ENCODE results near the gene DDRGK1.
A peak's percentile ranks its signal among the peaks of the same experiment; 100 is the strongest.

DDRGK1 gene

DNA sequence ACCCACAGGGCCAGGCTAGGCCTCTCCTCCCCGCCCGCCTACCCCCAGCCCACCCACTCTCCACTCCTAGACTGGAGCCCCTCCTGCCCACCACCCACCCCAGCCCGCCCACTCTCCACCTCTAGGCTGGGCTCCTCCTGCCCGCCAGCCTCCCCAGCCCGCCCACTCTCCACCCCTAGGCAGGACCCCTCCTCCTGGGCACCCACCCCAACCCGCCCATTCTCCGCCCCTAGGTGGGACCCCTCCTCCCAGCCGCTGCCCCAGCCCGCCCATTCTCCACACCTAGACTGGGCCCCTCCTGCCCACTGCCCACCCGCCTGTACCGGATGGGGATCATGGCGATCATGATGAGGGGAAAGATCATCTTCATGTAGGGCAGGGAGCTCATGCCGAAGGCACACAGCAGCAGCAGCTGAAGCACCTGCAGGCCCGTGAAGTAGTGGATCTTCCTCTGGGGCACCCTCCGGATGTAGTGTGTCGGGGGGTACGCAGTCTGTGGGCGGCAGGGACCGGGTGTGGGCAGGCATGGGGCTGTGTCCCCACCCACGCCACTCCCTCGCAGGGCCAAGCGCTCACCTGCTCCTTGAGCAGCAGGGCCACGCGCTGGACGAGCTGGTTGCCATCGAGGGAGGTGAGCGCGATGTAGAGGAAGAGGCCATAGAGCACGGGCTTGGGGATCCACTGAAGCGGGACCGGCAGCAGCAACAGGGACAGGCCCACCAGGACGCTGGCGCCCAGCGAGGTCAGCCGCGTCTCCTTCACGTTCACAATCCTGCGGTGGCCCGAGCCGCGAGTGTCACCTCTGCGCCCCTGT lies 23.7 kb upstream of the DDRGK1 start:
- Mint-ChIP-seq H3K9me3 (no peaks in the 10 kb centered on the region), H3K4me3 (no peak overlapping the region), H3K4me1 (peaks cover 14% of the 10 kb centered on the region), H3K27me3 (ENCODE audit: low read depth) (peaks cover 5% of the 10 kb centered on the region), H3K27ac (no peak overlapping the region), H3K36me3 (ENCODE audit: low read depth) (no peaks in the 10 kb centered on the region)
- TF ChIP-seq, protein P1, sequence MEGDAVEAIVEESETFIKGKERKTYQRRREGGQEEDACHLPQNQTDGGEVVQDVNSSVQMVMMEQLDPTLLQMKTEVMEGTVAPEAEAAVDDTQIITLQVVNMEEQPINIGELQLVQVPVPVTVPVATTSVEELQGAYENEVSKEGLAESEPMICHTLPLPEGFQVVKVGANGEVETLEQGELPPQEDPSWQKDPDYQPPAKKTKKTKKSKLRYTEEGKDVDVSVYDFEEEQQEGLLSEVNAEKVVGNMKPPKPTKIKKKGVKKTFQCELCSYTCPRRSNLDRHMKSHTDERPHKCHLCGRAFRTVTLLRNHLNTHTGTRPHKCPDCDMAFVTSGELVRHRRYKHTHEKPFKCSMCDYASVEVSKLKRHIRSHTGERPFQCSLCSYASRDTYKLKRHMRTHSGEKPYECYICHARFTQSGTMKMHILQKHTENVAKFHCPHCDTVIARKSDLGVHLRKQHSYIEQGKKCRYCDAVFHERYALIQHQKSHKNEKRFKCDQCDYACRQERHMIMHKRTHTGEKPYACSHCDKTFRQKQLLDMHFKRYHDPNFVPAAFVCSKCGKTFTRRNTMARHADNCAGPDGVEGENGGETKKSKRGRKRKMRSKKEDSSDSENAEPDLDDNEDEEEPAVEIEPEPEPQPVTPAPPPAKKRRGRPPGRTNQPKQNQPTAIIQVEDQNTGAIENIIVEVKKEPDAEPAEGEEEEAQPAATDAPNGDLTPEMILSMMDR (IDR thresholded peaks at IDR 0.05; ENCODE audit: unreplicated experiment in 3 of 3): no peak

DNA sequence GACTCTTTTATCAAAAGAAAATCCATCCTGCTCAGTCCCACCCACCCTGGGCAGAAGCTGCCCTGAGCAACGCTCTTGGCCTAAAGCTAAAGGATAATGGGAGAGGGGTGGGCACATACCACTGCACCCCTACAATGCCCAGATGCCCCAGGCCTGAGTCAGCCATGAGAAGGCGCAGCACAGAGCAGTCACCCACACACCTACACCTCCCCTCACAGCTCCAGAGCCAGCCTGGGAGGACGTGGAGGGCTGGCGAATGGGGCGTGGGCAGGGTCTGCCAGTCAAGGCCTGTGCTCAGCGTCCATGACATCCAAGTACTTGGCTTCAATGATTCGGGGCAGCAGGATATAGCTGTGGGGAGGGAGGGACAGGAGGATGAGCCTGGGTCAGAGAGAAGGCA lies 23.0 kb upstream of the DDRGK1 start:
- H3K36me3 Mint-ChIP-seq (ENCODE audit: low read depth): no peaks in the 10 kb centered on the region
- H3K4me1 Mint-ChIP-seq: peaks cover 20% of the 10 kb centered on the region
- H3K4me3 Mint-ChIP-seq: no peak overlapping the region
- no peak overlapping the region for H3K27ac Mint-ChIP-seq
- no peaks in the 10 kb centered on the region for H3K9me3 Mint-ChIP-seq
- TF ChIP-seq, protein P1 (IDR thresholded peaks at IDR 0.05; ENCODE audit: unreplicated experiment in 3 of 3): no peak
- H3K27me3 Mint-ChIP-seq (ENCODE audit: low read depth): no peaks in the 10 kb centered on the region

DNA sequence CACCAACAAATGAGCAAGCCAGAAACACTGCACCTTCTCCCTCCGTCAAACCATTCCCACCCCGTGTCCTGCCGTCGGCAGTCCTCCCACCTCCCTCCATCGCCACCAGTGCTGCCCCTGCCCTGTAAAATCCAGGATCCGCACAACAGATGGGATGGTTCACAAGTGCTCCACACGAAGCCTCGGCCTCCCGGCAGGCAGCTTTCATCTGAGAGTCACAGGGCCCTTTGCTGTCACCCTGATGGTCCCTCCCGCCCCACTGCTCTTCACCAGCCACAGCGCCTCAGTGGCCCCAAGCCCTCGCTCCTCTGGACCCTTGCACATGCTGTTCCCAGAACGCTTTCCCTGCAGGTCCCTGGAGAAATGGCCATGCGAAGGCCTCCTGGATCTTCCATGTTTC lies 22.4 kb upstream of the DDRGK1 start:
- Mint-ChIP-seq H3K9me3 (no peaks in the 10 kb centered on the region), H3K36me3 (ENCODE audit: low read depth) (no peaks in the 10 kb centered on the region), H3K27ac (peak overlapping the region in 1 of 3 experiments; percentile 21), H3K27me3 (ENCODE audit: low read depth) (no peaks in the 10 kb centered on the region), H3K4me1 (peaks cover 20% of the 10 kb centered on the region), H3K4me3 (no peak overlapping the region)
- TF ChIP-seq, protein P1 (IDR thresholded peaks at IDR 0.05; ENCODE audit: unreplicated experiment in 3 of 3): no peak

DNA sequence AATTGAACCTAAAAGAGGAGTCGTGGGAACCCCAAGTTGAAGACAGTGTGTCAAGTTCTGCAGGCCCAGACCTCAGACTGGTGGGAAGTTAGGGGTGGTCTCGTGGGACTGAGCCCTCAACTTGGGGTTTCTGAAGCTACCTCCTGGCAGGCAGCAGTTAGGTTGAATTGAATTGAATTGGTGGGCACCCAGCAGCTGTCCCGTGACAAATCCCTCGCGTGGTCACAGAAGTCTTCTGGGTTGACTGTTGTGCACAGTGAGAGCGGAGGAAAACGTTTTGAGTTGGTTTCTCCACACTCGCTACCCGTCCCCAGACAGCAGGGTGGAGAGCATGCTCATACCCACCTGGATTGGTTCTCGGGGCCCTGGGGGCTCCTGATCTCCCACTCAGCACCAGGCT lies 21.6 kb upstream of the DDRGK1 start:
- TF ChIP-seq, protein P1 (IDR thresholded peaks at IDR 0.05; ENCODE audit: unreplicated experiment in 3 of 3): no peak

DNA sequence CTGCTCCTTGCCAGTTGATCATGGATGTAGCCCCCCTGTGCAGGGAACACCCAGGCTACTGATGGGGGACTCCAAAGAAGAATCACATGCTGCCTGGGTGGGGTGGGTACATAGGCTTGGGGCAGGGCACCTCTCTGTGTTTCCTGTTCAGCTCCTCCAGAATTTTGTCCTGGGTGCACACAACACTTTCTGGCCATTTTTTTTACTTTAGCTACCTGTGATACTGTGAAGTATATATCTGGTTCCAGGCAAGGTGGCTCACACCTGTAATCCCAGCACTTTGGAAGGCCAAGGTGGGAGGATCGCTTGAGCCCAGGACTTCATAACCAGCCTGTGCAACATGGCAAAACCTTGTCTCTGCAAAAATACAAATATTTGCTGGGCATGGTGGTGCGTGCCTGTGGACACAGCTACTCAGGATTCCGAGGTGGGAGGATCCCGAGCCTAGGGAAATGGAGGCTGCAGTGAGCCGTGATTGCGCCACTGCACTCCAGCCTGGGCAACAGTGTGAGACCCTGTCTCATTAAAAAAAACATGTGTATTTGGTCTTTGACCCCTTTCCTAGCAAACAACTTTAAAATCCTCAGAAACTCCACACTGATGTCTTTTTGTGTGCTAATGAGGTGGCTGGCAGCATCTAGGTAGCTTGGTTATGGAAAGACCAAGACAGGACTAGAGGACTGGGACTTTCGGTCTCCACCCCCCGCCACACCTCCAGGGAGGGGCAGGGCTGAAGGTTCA lies 20.4 kb upstream of the DDRGK1 start:
- Mint-ChIP-seq H3K4me3 (no peak overlapping the region), H3K4me1 (peaks cover 20% of the 10 kb centered on the region), H3K27ac (no peak overlapping the region), H3K9me3 (no peaks in the 10 kb centered on the region), H3K27me3 (ENCODE audit: low read depth) (no peaks in the 10 kb centered on the region), H3K36me3 (ENCODE audit: low read depth) (peaks cover 17% of the 10 kb centered on the region)
- TF ChIP-seq, protein P1 (IDR thresholded peaks at IDR 0.05; ENCODE audit: unreplicated experiment in 3 of 3): no peak

More for the DNA sequence above, 21.6 kb upstream of the DDRGK1 start:
- Mint-ChIP-seq H3K27me3 (ENCODE audit: low read depth) (no peaks in the 10 kb centered on the region), H3K27ac (peak overlapping the region in 1 of 3 experiments; percentile 21), H3K4me3 (no peak overlapping the region), H3K4me1 (peaks cover 20% of the 10 kb centered on the region), H3K36me3 (ENCODE audit: low read depth) (peaks cover 7% of the 10 kb centered on the region), H3K9me3 (no peaks in the 10 kb centered on the region)
